Measurements from ENCODE around the gene CFL2. TPM values are rescaled to one million over a fixed set of nuclear protein-coding genes. Genes with fewer than 3 reads are reported as not detected.
A peak's percentile ranks its signal among the peaks of the same experiment; 100 is the strongest.

Gene CFL2
- total RNA-seq, 1 experiment from 2014 or later = 147 TPM

GRCh38 chr14:34678306-34678705 is 36.1 kb downstream of the CFL2 start:
- H3K4me1 ChIP-seq (replicated peaks) = peaks cover 12% of the 10 kb centered on the region
- no peaks in the 10 kb centered on the region for H3K36me3 ChIP-seq
- no peaks in the 10 kb centered on the region for H3K27me3 ChIP-seq (replicated peaks)
- H3K9me3 ChIP-seq (replicated peaks) = no peaks in the 10 kb centered on the region
- no peak for DNase-seq (ENCODE audit: low read depth in 1 of 2, low spot score in 2 of 2)
- peak overlapping the region; percentile 59 for H3K27ac ChIP-seq
- H3K4me3 ChIP-seq = no peak overlapping the region

- H3K4me1 ChIP-seq (replicated peaks) = peaks cover 12% of the 10 kb centered on the region
- H3K27ac ChIP-seq = no peak overlapping the region
- H3K4me3 ChIP-seq = no peak overlapping the region
- no peaks in the 10 kb centered on the region for H3K27me3 ChIP-seq (replicated peaks)
- no peak for DNase-seq (ENCODE audit: low read depth in 1 of 2, low spot score in 2 of 2)
- H3K36me3 ChIP-seq = no peaks in the 10 kb centered on the region
- no peaks in the 10 kb centered on the region for H3K9me3 ChIP-seq (replicated peaks)
These were observed 37.7 kb downstream of the CFL2 start for GRCh38 chr14:34676516-34677211.

GRCh38 chr14:34673702-34674101 is 40.7 kb downstream of the CFL2 start:
- H3K27me3 ChIP-seq (replicated peaks) = no peaks in the 10 kb centered on the region
- H3K4me1 ChIP-seq (replicated peaks) = peaks cover 9% of the 10 kb centered on the region
- no peaks in the 10 kb centered on the region for H3K36me3 ChIP-seq
- no peak overlapping the region for H3K27ac ChIP-seq
- no peaks in the 10 kb centered on the region for H3K9me3 ChIP-seq (replicated peaks)
- no peak overlapping the region for H3K4me3 ChIP-seq
- DNase-seq (ENCODE audit: low read depth in 1 of 2, low spot score in 2 of 2) = no peak

- Histone ChIP-seq H3K4me3 (no peak overlapping the region), H3K27ac (no peak overlapping the region), H3K36me3 (no peaks in the 10 kb centered on the region), H3K4me1 (replicated peaks) (no peaks in the 10 kb centered on the region), H3K9me3 (replicated peaks) (no peaks in the 10 kb centered on the region), H3K27me3 (replicated peaks) (no peaks in the 10 kb centered on the region)
- DNase-seq (ENCODE audit: low read depth in 1 of 2, low spot score in 2 of 2) = no peak
These were observed 42.7 kb downstream of the CFL2 start for GRCh38 chr14:34671716-34672115.

GRCh38 chr14:34668111-34668510 is 46.3 kb downstream of the CFL2 start:
- Histone ChIP-seq H3K27ac (no peak overlapping the region), H3K36me3 (no peaks in the 10 kb centered on the region), H3K27me3 (replicated peaks) (no peaks in the 10 kb centered on the region), H3K4me3 (no peak overlapping the region), H3K9me3 (replicated peaks) (no peaks in the 10 kb centered on the region), H3K4me1 (replicated peaks) (peaks cover 12% of the 10 kb centered on the region)
- no peak for DNase-seq (ENCODE audit: low read depth in 1 of 2, low spot score in 2 of 2)

GRCh38 chr14:34667007-34667406 is 47.4 kb downstream of the CFL2 start:
- H3K4me3 ChIP-seq = no peak overlapping the region
- no peaks in the 10 kb centered on the region for H3K36me3 ChIP-seq
- H3K27me3 ChIP-seq (replicated peaks) = no peaks in the 10 kb centered on the region
- peaks cover 12% of the 10 kb centered on the region for H3K4me1 ChIP-seq (replicated peaks)
- DNase-seq (ENCODE audit: low read depth in 1 of 2, low spot score in 2 of 2) = no peak
- no peak overlapping the region for H3K27ac ChIP-seq
- no peaks in the 10 kb centered on the region for H3K9me3 ChIP-seq (replicated peaks)

GRCh38 chr14:34665785-34666435 is 48.5 kb downstream of the CFL2 start:
- Histone ChIP-seq H3K36me3 (no peaks in the 10 kb centered on the region), H3K27ac (peak overlapping the region; percentile 43), H3K4me3 (no peak overlapping the region), H3K27me3 (replicated peaks) (no peaks in the 10 kb centered on the region), H3K9me3 (replicated peaks) (no peaks in the 10 kb centered on the region), H3K4me1 (replicated peaks) (peaks cover 12% of the 10 kb centered on the region)
- peak; percentile 37 to 47 for DNase-seq (ENCODE audit: low read depth in 1 of 2, low spot score in 2 of 2)

GRCh38 chr14:34662561-34663088 is 51.8 kb downstream of the CFL2 start:
- peaks cover 12% of the 10 kb centered on the region for H3K4me1 ChIP-seq (replicated peaks)
- H3K4me3 ChIP-seq = no peak overlapping the region
- H3K9me3 ChIP-seq (replicated peaks) = no peaks in the 10 kb centered on the region
- no peaks in the 10 kb centered on the region for H3K27me3 ChIP-seq (replicated peaks)
- H3K27ac ChIP-seq = no peak overlapping the region
- no peak for DNase-seq (ENCODE audit: low read depth in 1 of 2, low spot score in 2 of 2)
- no peaks in the 10 kb centered on the region for H3K36me3 ChIP-seq

- no peaks in the 10 kb centered on the region for H3K9me3 ChIP-seq (replicated peaks)
- no peak overlapping the region for H3K27ac ChIP-seq
- no peaks in the 10 kb centered on the region for H3K36me3 ChIP-seq
- no peak for DNase-seq (ENCODE audit: low read depth in 1 of 2, low spot score in 2 of 2)
- peaks cover 4% of the 10 kb centered on the region for H3K4me1 ChIP-seq (replicated peaks)
- H3K4me3 ChIP-seq = no peak overlapping the region
- H3K27me3 ChIP-seq (replicated peaks) = no peaks in the 10 kb centered on the region
These were observed 53.6 kb downstream of the CFL2 start for GRCh38 chr14:34660796-34661195.

Other genes with a start within 250 kb of the CFL2 start
- 34.1 and 49.8 TPM in 2 replicates for gene EAPP, start 174.9 kb downstream of the CFL2 start, total RNA-seq (2014; rRNA removed; shearing (Covaris generic))
- gene SNX6, start 84.4 kb downstream of the CFL2 start, total RNA-seq (2014; rRNA removed; shearing (Covaris generic)) = 131 and 199 TPM in 2 replicates
- 34.3 and 38.5 TPM in 2 replicates for gene BAZ1A, start 160.8 kb upstream of the CFL2 start, total RNA-seq (2014; rRNA removed; shearing (Covaris generic))